GM12875 (cell line): ENCODE measurements around the gene RAPGEFL1.
A peak's percentile ranks its signal among the peaks of the same experiment; 100 is the strongest.
"Not testable (repeated sequence)": the region's sequence is repeated elsewhere in the genome, so short reads cannot be mapped to it uniquely, and the experiment has no call there.

Experiments
- H3K4me3 ChIP-seq: one replicate; pipeline ENCODE4 v1.5.1; 2011; ENCODE audit warnings: low read depth, low read length, control low read depth
- TF ChIP-seq, protein P1 (sequence below): IDR thresholded peaks from 2 replicates; pipeline ENCODE4 v1.5.1; 2011; ENCODE audit warnings: low read depth, mild to moderate bottlenecking, control low read depth, inconsistent platforms, low read length, moderate library complexity, borderline replicate concordance; ENCODE audit not compliant: insufficient read depth

The RAPGEFL1 gene

DNA sequence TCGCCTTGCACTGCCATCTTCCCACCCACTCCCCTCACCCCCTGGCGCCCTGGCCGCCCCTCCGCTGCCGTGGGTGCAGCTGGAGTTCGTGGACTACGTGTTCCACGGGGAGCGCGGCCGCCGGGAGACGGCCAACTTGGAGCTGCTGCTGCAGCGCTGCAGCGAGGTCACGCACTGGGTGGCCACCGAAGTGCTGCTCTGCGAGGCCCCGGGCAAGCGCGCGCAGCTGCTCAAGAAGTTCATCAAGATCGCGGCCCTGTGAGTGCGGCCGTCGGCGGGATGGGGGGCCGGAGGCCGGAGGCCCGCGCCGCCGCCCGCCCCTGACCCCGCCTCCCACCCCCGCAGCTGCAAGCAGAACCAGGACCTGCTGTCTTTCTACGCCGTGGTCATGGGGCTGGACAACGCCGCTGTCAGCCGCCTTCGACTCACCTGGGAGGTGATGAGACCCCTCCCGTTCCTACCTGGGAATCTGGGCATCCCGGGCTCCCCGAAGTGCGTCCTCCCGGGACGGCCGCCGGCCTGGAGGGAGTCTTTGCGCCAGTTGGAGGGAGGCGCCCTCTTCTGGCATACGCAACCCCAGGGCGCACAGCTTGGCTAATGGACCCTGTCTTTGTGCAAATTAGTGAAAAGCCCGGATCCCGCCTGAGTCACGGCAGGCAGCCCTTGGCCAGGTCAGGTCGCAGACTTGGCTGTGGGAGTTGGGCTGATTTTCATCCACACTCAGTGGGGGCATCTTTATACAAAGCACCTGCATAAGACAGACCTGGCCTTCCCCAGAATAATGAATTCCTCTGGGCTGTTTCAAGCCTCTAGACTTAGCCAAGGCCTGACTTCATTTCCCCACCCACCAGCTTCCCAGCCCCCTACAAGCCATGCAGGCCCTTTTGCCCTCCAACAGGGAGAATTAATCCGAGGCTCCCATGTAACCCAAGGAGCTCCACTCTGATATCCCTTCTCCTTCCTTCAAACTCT lies 14.3 kb downstream of the RAPGEFL1 start:
- peak overlapping the region; percentile 56 for H3K4me3 ChIP-seq

DNA sequence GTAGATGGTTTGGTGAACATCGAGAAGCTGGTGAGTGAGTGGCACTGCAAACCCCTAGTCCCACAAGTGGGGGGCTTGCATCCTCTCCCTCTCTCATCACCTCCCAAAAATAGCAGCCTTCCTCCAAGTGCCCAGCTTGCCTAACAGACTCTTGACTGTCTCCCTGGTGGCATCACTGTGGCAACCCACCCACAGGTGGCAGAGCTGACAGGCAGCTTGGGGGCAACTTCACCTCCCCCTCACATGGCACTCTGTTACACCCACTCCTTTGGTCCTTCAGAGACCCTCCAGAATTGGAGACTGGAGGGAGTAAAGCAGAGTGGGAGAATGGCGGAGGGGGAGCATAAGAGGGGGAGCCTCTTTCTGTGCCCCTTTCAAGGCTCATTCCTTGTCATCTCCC lies 15.7 kb downstream of the RAPGEFL1 start:
- TF ChIP-seq, protein P1, sequence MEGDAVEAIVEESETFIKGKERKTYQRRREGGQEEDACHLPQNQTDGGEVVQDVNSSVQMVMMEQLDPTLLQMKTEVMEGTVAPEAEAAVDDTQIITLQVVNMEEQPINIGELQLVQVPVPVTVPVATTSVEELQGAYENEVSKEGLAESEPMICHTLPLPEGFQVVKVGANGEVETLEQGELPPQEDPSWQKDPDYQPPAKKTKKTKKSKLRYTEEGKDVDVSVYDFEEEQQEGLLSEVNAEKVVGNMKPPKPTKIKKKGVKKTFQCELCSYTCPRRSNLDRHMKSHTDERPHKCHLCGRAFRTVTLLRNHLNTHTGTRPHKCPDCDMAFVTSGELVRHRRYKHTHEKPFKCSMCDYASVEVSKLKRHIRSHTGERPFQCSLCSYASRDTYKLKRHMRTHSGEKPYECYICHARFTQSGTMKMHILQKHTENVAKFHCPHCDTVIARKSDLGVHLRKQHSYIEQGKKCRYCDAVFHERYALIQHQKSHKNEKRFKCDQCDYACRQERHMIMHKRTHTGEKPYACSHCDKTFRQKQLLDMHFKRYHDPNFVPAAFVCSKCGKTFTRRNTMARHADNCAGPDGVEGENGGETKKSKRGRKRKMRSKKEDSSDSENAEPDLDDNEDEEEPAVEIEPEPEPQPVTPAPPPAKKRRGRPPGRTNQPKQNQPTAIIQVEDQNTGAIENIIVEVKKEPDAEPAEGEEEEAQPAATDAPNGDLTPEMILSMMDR: no peak
- no peak overlapping the region for H3K4me3 ChIP-seq

More for the DNA sequence above, 14.3 kb downstream of the RAPGEFL1 start:
- TF ChIP-seq, protein P1: peak; percentile 86

DNA sequence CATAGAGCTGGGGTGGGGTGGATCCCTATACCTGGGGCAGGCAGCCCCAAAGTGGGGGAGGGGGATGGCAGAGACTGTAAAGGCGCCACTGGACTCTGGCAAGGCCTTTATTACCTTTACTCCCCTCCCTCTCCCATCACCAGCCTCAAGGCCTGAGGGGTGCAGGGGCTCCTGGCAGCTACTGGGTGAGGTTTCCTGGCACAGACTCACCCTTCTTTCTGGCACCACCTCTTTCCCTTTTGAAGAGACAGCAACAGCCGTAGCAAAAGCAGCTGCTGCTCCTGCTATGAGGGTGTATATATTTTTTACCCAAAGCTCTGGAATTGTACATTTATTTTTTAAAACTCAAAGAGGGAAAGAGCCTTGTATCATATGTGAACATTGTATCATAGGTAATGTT lies 17.6 kb downstream of the RAPGEFL1 start:
- TF ChIP-seq, protein P1: no peak
- no peak overlapping the region for H3K4me3 ChIP-seq

DNA sequence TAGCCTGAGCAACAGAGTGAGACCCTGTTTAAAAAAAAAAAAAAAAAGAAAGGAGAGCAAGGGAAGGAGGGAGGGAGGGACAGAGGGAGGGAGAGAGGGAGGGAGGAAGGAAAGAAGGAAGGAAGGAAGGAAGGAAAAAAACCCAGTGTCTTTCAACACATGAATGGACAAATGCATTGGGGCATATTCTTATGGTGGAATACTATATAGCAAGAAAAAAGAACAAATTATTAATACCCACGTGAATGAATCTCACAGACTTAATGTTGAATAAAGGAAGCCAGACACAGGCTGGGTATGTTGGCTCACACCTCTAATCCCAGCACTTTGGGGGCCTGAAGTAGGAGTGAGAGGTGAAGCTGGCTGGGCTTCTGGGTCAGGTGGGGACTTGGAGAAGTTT lies 20.3 kb downstream of the RAPGEFL1 start:
- H3K4me3 ChIP-seq: no peak overlapping the region
- TF ChIP-seq, protein P1: no peak

DNA sequence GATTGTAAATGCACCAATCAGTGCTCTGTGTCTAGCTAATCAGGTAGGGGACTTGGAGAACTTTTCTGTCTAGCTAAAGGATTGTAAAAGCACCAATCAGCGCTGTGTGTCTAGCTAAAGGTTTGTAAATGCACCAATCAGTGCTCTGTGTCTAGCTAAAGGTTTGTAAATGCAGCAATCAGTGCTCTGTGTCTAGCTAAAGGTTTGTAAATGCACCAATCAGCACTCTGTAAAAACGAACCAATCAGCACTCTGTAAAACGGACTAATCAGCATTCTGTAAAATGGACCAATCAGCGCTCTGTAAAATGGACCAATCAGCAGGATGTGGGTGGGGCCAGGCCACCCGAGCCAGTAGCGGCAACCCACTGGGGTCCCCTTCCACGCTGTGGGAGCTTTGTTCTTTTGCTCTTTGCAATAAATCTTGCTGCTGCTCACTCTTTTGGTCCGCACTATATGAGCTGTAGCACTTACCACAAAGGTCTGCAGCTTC lies 20.7 kb downstream of the RAPGEFL1 start:
- H3K4me3 ChIP-seq: not testable (repeated sequence)

DNA sequence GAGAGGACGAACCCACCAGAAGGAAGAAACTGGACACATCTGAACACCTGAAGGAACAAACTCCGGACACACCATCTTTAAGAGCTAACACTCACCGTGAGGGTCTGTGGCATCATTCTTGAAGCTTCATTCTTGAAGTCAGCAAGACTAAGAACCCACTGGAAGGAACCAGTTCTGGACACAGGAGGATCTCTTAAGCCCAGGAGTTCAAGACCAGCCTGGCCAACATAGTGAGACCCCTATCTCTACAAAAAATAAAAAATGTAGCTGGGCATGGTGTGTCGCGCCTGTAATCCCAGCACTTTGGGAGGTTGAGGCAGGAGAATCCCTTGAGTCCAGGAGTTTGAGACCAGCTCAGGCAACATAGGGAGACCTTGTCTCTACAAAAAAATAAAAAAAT lies 21.3 kb downstream of the RAPGEFL1 start:
- TF ChIP-seq, protein P1: no peak
- H3K4me3 ChIP-seq: no peak overlapping the region

DNA sequence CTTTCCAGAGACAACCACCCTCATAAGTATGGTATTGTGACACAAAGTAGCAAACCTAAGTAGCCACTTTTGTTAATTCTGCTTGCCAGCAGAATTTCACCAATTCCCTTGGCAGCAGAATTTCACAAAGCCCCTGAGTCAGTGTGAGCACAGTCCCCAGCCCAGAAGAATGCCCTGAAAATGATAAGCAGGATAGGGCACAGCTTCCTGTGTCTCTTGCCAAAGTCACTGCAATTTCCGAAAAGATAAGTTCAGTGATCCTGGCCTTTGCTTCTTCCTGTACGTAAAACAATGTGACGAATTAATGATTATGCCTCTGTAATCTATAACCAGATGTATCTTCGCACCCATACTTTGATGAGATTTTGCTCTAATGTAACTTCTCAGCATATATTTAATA lies 25.9 kb downstream of the RAPGEFL1 start:
- TF ChIP-seq, protein P1: no peak
- no peak overlapping the region for H3K4me3 ChIP-seq

DNA sequence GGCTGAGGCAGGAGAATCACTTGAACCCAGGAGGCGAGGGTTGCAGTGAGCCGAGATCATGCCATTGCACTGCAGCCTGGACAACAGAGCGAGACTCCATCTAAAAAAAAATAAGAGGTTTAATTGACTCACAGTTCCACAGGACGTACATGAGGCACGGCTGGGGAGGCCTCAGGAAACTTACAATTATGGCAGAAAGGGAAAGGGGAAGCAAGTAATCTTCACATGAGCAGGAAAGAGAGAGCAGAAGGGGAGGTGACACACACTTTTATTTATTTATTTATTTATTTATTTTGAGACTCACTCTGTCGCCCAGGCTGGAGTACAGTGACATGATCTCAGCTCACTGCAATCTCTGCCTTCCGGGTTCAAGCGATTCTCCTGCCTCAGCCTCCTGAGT lies 28.9 kb downstream of the RAPGEFL1 start:
- not testable (repeated sequence) for H3K4me3 ChIP-seq
